ENCODE measurements around the gene ATM. TPM values are rescaled to one million over a fixed set of nuclear protein-coding genes. Genes with fewer than 3 reads are reported as not detected.

Gene ATM
- total and polyA plus RNA-seq, 10 of the 15 experiments (the other 5 are each of a cell fraction or from before 2014, with no cell fraction given) = 10.0 to 91.5 (median 40.2) TPM

- Histone ChIP-seq H3K9ac (ENCODE audit: control insufficient read depth, insufficient read depth, low read length) (no peak overlapping the region; the same call in 1 of the 2 replicates), H4K20me1 (ENCODE audit: control insufficient read depth, insufficient read depth) (no peaks in the 10 kb centered on the region), H3K4me3 (peak overlapping the region; percentile 7; the same call in 1 of the 2 replicates), H3K36me3 (ENCODE audit: control insufficient read depth in 2 of 2, insufficient read depth in 2 of 2, low read length in 1 of 2) (no peaks in the 10 kb centered on the region; a peak in 1 of 4 replicates), H3K4me2 (ENCODE audit: control insufficient read depth, insufficient read depth) (peak overlapping the region; percentile 98), H3K79me2 (ENCODE audit: control insufficient read depth, insufficient read depth, low read length) (peaks cover 62% of the 10 kb centered on the region), H2AFZ (ENCODE audit: control insufficient read depth, low read depth, low read length) (no peak overlapping the region), H3K27me3 (replicated peaks in 1 of 2; ENCODE audit: control insufficient read depth in 2 of 2, insufficient read depth in 2 of 2, low read length in 1 of 2) (no peaks in the 10 kb centered on the region), H3K9me3 (replicated peaks; ENCODE audit: control insufficient read depth, insufficient read depth, low read length) (no peaks in the 10 kb centered on the region), H3K27ac (ENCODE audit: control insufficient read depth, insufficient read depth) (peak overlapping the region; percentile 99), H3K4me1 (ENCODE audit: control insufficient read depth, insufficient read depth, low read length) (peaks cover 21% of the 10 kb centered on the region)
- BruUV-seq (replicated peaks) = no TSS peak
- ChIA-PET POLR2A (interaction anchor here (0.6 to 4.1 kb wide), 5 partner anchors 10 to 333 kb away, joined by 3 to 43 read pairs (median 3); no protein-coding TSS in a partner anchor), SMC1A (ENCODE audit: uncharacterized antibody, unreplicated experiment) (interaction anchor here (0.6 to 7.9 kb wide), 9 partner anchors 10 to 421 kb away, joined by 3 to 112 read pairs (median 4); no protein-coding TSS in a partner anchor), CTCF (interaction anchor here (0.5 to 2.7 kb wide), 4 partner anchors 11 to 375 kb away, joined by 3 to 17 read pairs (median 4); no protein-coding TSS in a partner anchor), RAD21 (ENCODE audit: unreplicated experiment) (interaction anchor here (1.0 to 7.0 kb wide), 3 partner anchors 10 to 439 kb away, joined by 3 to 82 read pairs (median 4); partner anchors contain the start of genes CUL5 and DDX10)
- in situ Hi-C loops (cut with MboI) (no loop called here), intact Hi-C loops (cut with micrococcal nuclease; ENCODE audit: unreplicated experiment) (loop anchor here (10.0 kb wide), 2 partner anchors 239 to 269 kb away; partner anchors contain the start of genes C11orf65 and POGLUT3)
- WGBS (ENCODE audit: insufficient coverage, insufficient replicate concordance, low lambda C conversion rate, missing lambda C conversion rate) = 100% methylated on average over 2 of the region's 2 CpGs
- DNase-seq (ENCODE audit: low read depth, low spot score) (no peak), FAIRE-seq (no peak), ATAC-seq (no peak)
- TF ChIP-seq ZNF24 (IDR thresholded peaks at IDR 0.05) (no peak), PKNOX1 (IDR thresholded peaks at IDR 0.05) (peak; percentile 63), TBL1XR1 (IDR thresholded peaks at IDR 0.05; ENCODE audit: low read depth, low read length) (no peak)
Measured at GRCh38 chr11:108226036-108226435, 3.2 kb downstream of the ATM start.

DNA sequence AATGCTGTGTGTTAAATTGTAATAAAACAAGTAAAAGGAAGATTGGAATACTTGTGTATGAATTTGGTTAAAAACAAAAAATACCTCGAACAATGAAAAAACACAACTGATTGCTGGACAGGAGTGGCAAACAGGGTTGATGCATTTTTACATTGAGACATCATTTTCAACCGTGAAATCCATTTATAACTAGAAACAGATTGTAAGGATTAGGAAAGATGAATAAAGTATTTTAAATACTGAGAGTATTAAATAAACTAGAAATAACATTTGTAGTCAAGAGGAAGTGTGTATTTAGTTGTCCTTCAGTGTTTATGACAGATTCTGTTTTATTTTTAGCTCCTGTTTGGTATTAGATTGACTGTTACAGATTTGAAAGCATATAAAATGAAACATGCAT, 5.4 kb downstream of the ATM start:
- peak overlapping the region; percentile 74 for H3K4me2 ChIP-seq (ENCODE audit: control insufficient read depth, insufficient read depth)
- BruUV-seq (replicated peaks) = no TSS peak
- intact Hi-C loops (cut with micrococcal nuclease; ENCODE audit: unreplicated experiment) = loop anchor here (10.0 kb wide), 2 partner anchors 237 to 267 kb away; partner anchors contain the start of genes C11orf65 and POGLUT3
- H2AFZ ChIP-seq (ENCODE audit: control insufficient read depth, low read depth, low read length) = no peak overlapping the region
- FAIRE-seq (no peak), ATAC-seq (no peak), DNase-seq (ENCODE audit: low read depth, low spot score) (no peak)
- no peak overlapping the region for H3K4me3 ChIP-seq
- H3K9me3 ChIP-seq (replicated peaks; ENCODE audit: control insufficient read depth, insufficient read depth, low read length) = no peaks in the 10 kb centered on the region
- in situ Hi-C loops (cut with MboI) = no loop called here
- CTCF ChIA-PET = interaction anchor here (0.8 to 1.3 kb wide), 2 partner anchors 9 to 548 kb away, joined by 5 read pairs; no protein-coding TSS in a partner anchor
- no peaks in the 10 kb centered on the region for H3K27me3 ChIP-seq (replicated peaks in 1 of 2; ENCODE audit: control insufficient read depth in 2 of 2, insufficient read depth in 2 of 2, low read length in 1 of 2)
- SMC1A ChIA-PET (ENCODE audit: uncharacterized antibody, unreplicated experiment) = interaction anchor here (0.9 to 1.5 kb wide), 8 partner anchors 9 to 421 kb away, joined by 3 to 8 read pairs (median 4); no protein-coding TSS in a partner anchor
- POLR2A ChIA-PET = interaction anchor here (0.8 kb wide), 1 partner anchor 9 kb away, joined by 3 read pairs; no protein-coding TSS in a partner anchor
- H3K27ac ChIP-seq (ENCODE audit: control insufficient read depth, insufficient read depth) = peak overlapping the region; percentile 63
- WGBS (ENCODE audit: insufficient coverage, insufficient replicate concordance, low lambda C conversion rate, missing lambda C conversion rate) = 20% methylated on average over 2 of the region's 2 CpGs
- RAD21 ChIA-PET (ENCODE audit: unreplicated experiment) = interaction anchor here (1.3 to 1.4 kb wide), 3 partner anchors 9 to 15 kb away, joined by 4 to 6 read pairs (median 4); no protein-coding TSS in a partner anchor
- no peaks in the 10 kb centered on the region for H4K20me1 ChIP-seq (ENCODE audit: control insufficient read depth, insufficient read depth)
- H3K4me1 ChIP-seq (ENCODE audit: control insufficient read depth, insufficient read depth, low read length) = peaks cover 21% of the 10 kb centered on the region
- peaks cover 44% of the 10 kb centered on the region for H3K79me2 ChIP-seq (ENCODE audit: control insufficient read depth, insufficient read depth, low read length)
- no peak for TF ChIP-seq ZBED1 (IDR thresholded peaks at IDR 0.05; ENCODE audit: borderline replicate concordance)
- TF ChIP-seq MEF2A (IDR thresholded peaks at IDR 0.05; ENCODE audit: insufficient read depth, low read depth, low read length) = peak; percentile 75
- no peak for TF ChIP-seq CHD1 (IDR thresholded peaks at IDR 0.05; ENCODE audit: low read depth, low read length)
- peak; percentile 38; the same call in 1 of the 2 replicates for TF ChIP-seq JUNB (IDR thresholded peaks at IDR 0.05)
- no peak for TF ChIP-seq MEF2B (IDR thresholded peaks at IDR 0.05; ENCODE audit: partially characterized antibody, poor library complexity, severe bottlenecking)
- TF ChIP-seq ZBTB11 (CRISPR knock-in tag; IDR thresholded peaks at IDR 0.05) = no peak
- TF ChIP-seq NFIC (IDR thresholded peaks at IDR 0.05; ENCODE audit: low read depth, low read length) = peak; percentile 41; the same call in 1 of the 2 replicates
- TF ChIP-seq SUPT20H (IDR thresholded peaks at IDR 0.05; ENCODE audit: borderline replicate concordance, control insufficient read depth, low read depth, low read length) = no peak
- H3K36me3 ChIP-seq (ENCODE audit: control insufficient read depth in 2 of 2, insufficient read depth in 2 of 2, low read length in 1 of 2) = peaks cover 0 to 9% of the 10 kb centered on the region in 2 experiments; a peak in 2 of 4 replicates
- no peak overlapping the region for H3K9ac ChIP-seq (ENCODE audit: control insufficient read depth, insufficient read depth, low read length)

Data from GM12878 (cell line).